CD4-positive, alpha-beta T cell treated with Interleukin-4 for 1 hour (primary cell): ENCODE data around the gene GPC1.
A peak's percentile ranks its signal among the peaks of the same experiment; 100 is the strongest.

ENCODE experiments used
- DNase-seq, 2 donors: peaks; one replicate each; pipeline ENCODE4 v3.0.0-alpha.2; 2020 to 2022

The GPC1 gene

GRCh38 chr2:240397924-240398645, 37.4 kb upstream of the GPC1 start:
- DNase-seq = peak in 1 of 2 donors; percentile 9

- no peak for DNase-seq
Observed at GRCh38 chr2:240398661-240399267, 36.7 kb upstream of the GPC1 start.

- DNase-seq = peak in 1 of 2 donors; percentile 6
Observed at GRCh38 chr2:240399419-240400324, 35.8 kb upstream of the GPC1 start.

GRCh38 chr2:240400371-240401161, 34.9 kb upstream of the GPC1 start:
- peak in 1 of 2 donors; percentile 9 for DNase-seq

GRCh38 chr2:240401308-240401707, 34.2 kb upstream of the GPC1 start:
- peak in 1 of 2 donors; percentile 10 for DNase-seq

GRCh38 chr2:240401781-240402551, 33.5 kb upstream of the GPC1 start:
- DNase-seq = peak in 1 of 2 donors; percentile 7

- peak in 1 of 2 donors; percentile 8 for DNase-seq
Observed at GRCh38 chr2:240402566-240403272, 32.7 kb upstream of the GPC1 start.

- no peak for DNase-seq
Observed at GRCh38 chr2:240403396-240404104, 31.9 kb upstream of the GPC1 start.

GRCh38 chr2:240404174-240404852, 31.1 kb upstream of the GPC1 start:
- no peak for DNase-seq

GRCh38 chr2:240405133-240405532, 30.3 kb upstream of the GPC1 start:
- no peak for DNase-seq

GRCh38 chr2:240405684-240406313, 29.7 kb upstream of the GPC1 start:
- peak in 1 of 2 donors; percentile 0 for DNase-seq

GRCh38 chr2:240407090-240407489, 28.4 kb upstream of the GPC1 start:
- DNase-seq = peak in 1 of 2 donors; percentile 1

GRCh38 chr2:240410004-240410403, 25.5 kb upstream of the GPC1 start:
- DNase-seq = no peak

GRCh38 chr2:240410808-240411207, 24.7 kb upstream of the GPC1 start:
- DNase-seq = no peak

GRCh38 chr2:240411261-240412160, 24.0 kb upstream of the GPC1 start:
- peak in 1 of 2 donors; percentile 5 for DNase-seq

GRCh38 chr2:240412211-240412861, 23.1 kb upstream of the GPC1 start:
- peak in 1 of 2 donors; percentile 10 for DNase-seq

GRCh38 chr2:240412975-240413812, 22.3 kb upstream of the GPC1 start:
- DNase-seq = no peak
